ENCODE measurements around the gene NDN.

- TF ChIP-seq CTCF (IDR thresholded peaks at IDR 0.05; ENCODE audit: poor library complexity, severe bottlenecking) (no peak), EP300 (conservative IDR thresholded peaks at IDR 0.05; ENCODE audit: poor library complexity, severe bottlenecking) (no peak), POLR2AphosphoS5 (IDR thresholded peaks at IDR 0.05) (no peak), MXI1 (conservative IDR thresholded peaks at IDR 0.05; ENCODE audit: poor library complexity, severe bottlenecking) (no peak), EZH2 (IDR thresholded peaks at IDR 0.05; ENCODE audit: borderline replicate concordance, insufficient read depth, low read length, poor library complexity, severe bottlenecking) (no peak), SMC3 (conservative IDR thresholded peaks at IDR 0.05; ENCODE audit: poor library complexity) (peak; percentile 14), TAF1 (IDR thresholded peaks at IDR 0.05; ENCODE audit: low read depth) (no peak), REST (IDR thresholded peaks at IDR 0.05; ENCODE audit: borderline replicate concordance) (no peak), RAD21 (conservative IDR thresholded peaks at IDR 0.05) (no peak)
Measured at GRCh38 chr15:23736033-23736673, 49.0 kb upstream of the NDN start.
